IMR-90 (cell line): ENCODE measurements around the gene SERPINA3. TPM values are rescaled to one million over a fixed set of nuclear protein-coding genes. Genes with fewer than 3 reads are reported as not detected.

ENCODE experiments used
- ATAC-seq: fragments of 200-7000 bp; cut with Tn5 transposase; 2 replicates; pipeline ENCODE4 v1.9.1; 2020; ENCODE audit warnings: low read depth, mild to moderate bottlenecking, moderate library complexity
- BruUV-seq: library from RNA; stranded (reverse); fragments of 400-500 nt; replicated peaks from 2 replicates; lab custom pipeline; 2021; lab: Mats Ljungman, UMichigan
- CTCF ChIA-PET: fragments of 300-600 bp; formaldehyde crosslinking; extraction: SDS; loops from one replicate; lab custom pipeline; 2021; ENCODE audit warnings: antibody characterized with exemption; lab: Yijun Ruan, JAX
- POLR2A ChIA-PET: fragments of 300-600 bp; sonication (Branson Sonifier 250); formaldehyde crosslinking; loops from one replicate; lab custom pipeline; 2022; ENCODE audit warnings: antibody characterized with exemption; ENCODE audit not compliant: unreplicated experiment; lab: Charles Lee
- DNase-seq: peaks from one replicate; pipeline ENCODE4 v3.0.0; 2013
- H2AFZ ChIP-seq: replicated peaks from 2 replicates; pipeline ENCODE3; 2013; ENCODE audit warnings: low read length, mild to moderate bottlenecking; ENCODE audit not compliant: poor library complexity
- H2AK5ac ChIP-seq: 2 replicates; pipeline ENCODE4 v1.6.1; 2013; ENCODE audit warnings: low read depth, low read length, inconsistent platforms
- H2AK9ac ChIP-seq: replicated peaks from 2 replicates; pipeline ENCODE3; 2013; ENCODE audit warnings: mild to moderate bottlenecking, low read depth, low read length, moderate library complexity; ENCODE audit not compliant: poor library complexity
- H2BK120ac ChIP-seq: 2 replicates; pipeline ENCODE4 v1.6.1; 2013; ENCODE audit warnings: low read depth, low read length, inconsistent platforms
- H2BK15ac ChIP-seq: 3 replicates; pipeline ENCODE4 v1.6.1; 2013; ENCODE audit warnings: low read depth, low read length, inconsistent platforms
- H2BK20ac ChIP-seq: 2 replicates; pipeline ENCODE4 v1.6.1; 2013; ENCODE audit warnings: low read depth, mild to moderate bottlenecking, inconsistent platforms, low read length, moderate library complexity
- H2BK5ac ChIP-seq: 2 replicates; pipeline ENCODE4 v1.6.1; 2013; ENCODE audit warnings: mild to moderate bottlenecking, low read depth, low read length, inconsistent platforms; ENCODE audit not compliant: poor library complexity, severe bottlenecking
- H3K14ac ChIP-seq: replicated peaks from 2 replicates; pipeline ENCODE4 v1.6.1; 2013; ENCODE audit warnings: low read depth, low read length, inconsistent platforms
- H3K18ac ChIP-seq: 2 replicates; pipeline ENCODE4 v1.6.1; 2013; ENCODE audit warnings: low read depth, low read length, control low read depth
- H3K23ac ChIP-seq: 2 replicates; pipeline ENCODE4 v1.6.1; 2013; ENCODE audit warnings: low read depth, low read length, inconsistent platforms
- H3K27ac ChIP-seq: 2 replicates; pipeline ENCODE4 v1.5.1; 2013; ENCODE audit warnings: mild to moderate bottlenecking, control low read depth, low read length; ENCODE audit not compliant: insufficient read depth
- H3K27me3 ChIP-seq: 2 replicates; pipeline ENCODE4 v1.6.1; 2013; ENCODE audit warnings: low read length; ENCODE audit not compliant: control insufficient read depth, insufficient read depth
- H3K36me3 ChIP-seq: 2 replicates; pipeline ENCODE4 v1.6.1; 2013; ENCODE audit warnings: low read length, mixed read lengths; ENCODE audit not compliant: control insufficient read depth, insufficient read depth
- H3K4ac ChIP-seq: 2 replicates; pipeline ENCODE4 v1.6.1; 2013; ENCODE audit warnings: low read depth, low read length, inconsistent platforms
- H3K4me1 ChIP-seq: 2 replicates; pipeline ENCODE4 v1.6.1; 2013; ENCODE audit warnings: low read length, mixed read lengths; ENCODE audit not compliant: control insufficient read depth, insufficient read depth
- H3K4me2 ChIP-seq: 2 replicates; pipeline ENCODE4 v1.6.1; 2013; ENCODE audit warnings: low read depth, mild to moderate bottlenecking, control low read depth, low read length, moderate library complexity
- H3K4me3 ChIP-seq: 2 replicates; pipeline ENCODE4 v1.5.1; 2013; ENCODE audit warnings: low read depth, mild to moderate bottlenecking, control low read depth, low read length, moderate library complexity; ENCODE audit not compliant: insufficient read depth
- H3K56ac ChIP-seq: 2 replicates; pipeline ENCODE4 v1.6.1; 2013; ENCODE audit warnings: low read length, inconsistent platforms; ENCODE audit not compliant: insufficient read depth; ENCODE audit errors: extremely low read depth
- H3K79me1 ChIP-seq, 2 experiments: 2 replicates each; pipeline ENCODE4 v1.6.1; 2013; ENCODE audit warnings: low read length in 2 of 2, inconsistent platforms in 1 of 2, low read depth in 1 of 2
- H3K9ac ChIP-seq: 2 replicates; pipeline ENCODE4 v1.6.1; 2013; ENCODE audit warnings: low read depth, low read length, control low read depth
- H3K9me1 ChIP-seq: 2 replicates; pipeline ENCODE4 v1.6.1; 2013; ENCODE audit warnings: low read length, inconsistent platforms; ENCODE audit not compliant: insufficient read depth
- H3K9me3 ChIP-seq: 2 replicates; pipeline ENCODE4 v1.6.1; 2013; ENCODE audit warnings: low read length; ENCODE audit not compliant: control insufficient read depth, insufficient read depth
- H4K20me1 ChIP-seq: 2 replicates; pipeline ENCODE4 v1.6.1; 2013; ENCODE audit warnings: low read length, inconsistent platforms; ENCODE audit not compliant: insufficient read depth
- H4K5ac ChIP-seq: 2 replicates; pipeline ENCODE4 v1.6.1; 2013; ENCODE audit warnings: mild to moderate bottlenecking, low read depth, low read length, control low read depth
- H4K8ac ChIP-seq, 2 experiments: 2 replicates each; pipeline ENCODE4 v1.6.1; 2013; ENCODE audit warnings: low read depth in 2 of 2, low read length in 2 of 2, control low read depth in 1 of 2, inconsistent platforms in 1 of 2
- H4K91ac ChIP-seq: 2 replicates; pipeline ENCODE4 v1.6.1; 2013; ENCODE audit warnings: low read depth, low read length, inconsistent platforms; ENCODE audit not compliant: insufficient read depth
- WGBS, 2 experiments: methylation state at CpG; one replicate each; pipeline versions ENCODE4 v1.1.5 to v1.1.7; 2013; ENCODE audit warnings: missing lambda C conversion rate in 2 of 2; ENCODE audit not compliant: insufficient read length in 1 of 2; ENCODE audit errors: extremely low coverage in 2 of 2; 5-methylcytosine and 5-hydroxymethylcytosine counted together
- dilution Hi-C: fragments of 300-500 bp; cut with HindIII; formaldehyde crosslinking; loops from one replicate; pipeline ENCODE4 v1.14.3; 2018; ENCODE audit warnings: low sequenced_read_pairs; ENCODE audit not compliant: unreplicated experiment
- in situ Hi-C: fragments of 300-500 bp; cut with MboI; formaldehyde crosslinking; loops from 3 replicates; pipeline ENCODE4 v1.14.3; 2019; ENCODE audit warnings: low sequenced_read_pairs, inconsistent platforms, mixed read lengths
- intact Hi-C: fragments of 100-400 bp; cut with micrococcal nuclease; formaldehyde crosslinking; loops from 2 replicates; pipeline ENCODE4 v1.10.0; 2022
- polyA plus RNA-seq, 3 experiments: library from polyadenylated mRNA; depleted of rRNA; stranded (reverse); fragments of >200 nt; gene quantifications; 2 replicates each; pipeline ENCODE4 v1.2.3, GENCODE V29; 2012; ENCODE audit warnings: low replicate concordance in 1 of 3
- total RNA-seq: library from RNA; depleted of rRNA; stranded (reverse); fragments of >200 nt; gene quantifications from 2 replicates; pipeline ENCODE4 v1.2.3, GENCODE V29; 2012
- TF ChIP-seq, protein P1 (sequence below): fragments of 150-350 bp; IDR thresholded peaks from 2 replicates; pipeline ENCODE4 v1.6.1; 2016; ENCODE audit warnings: low read depth, mild to moderate bottlenecking, low read length, moderate library complexity, borderline replicate concordance
- TF ChIP-seq, protein P2 (sequence below): fragments of 150-350 bp; IDR thresholded peaks from 2 replicates; pipeline ENCODE4 v1.6.1; 2017; ENCODE audit warnings: mild to moderate bottlenecking, antibody characterized with exemption, low read length, low read depth

Gene SERPINA3
- total and polyA plus RNA-seq, 2 of the 4 experiments (the other 2 are of a cell fraction), result 0.36 to 0.48 TPM

DNA sequence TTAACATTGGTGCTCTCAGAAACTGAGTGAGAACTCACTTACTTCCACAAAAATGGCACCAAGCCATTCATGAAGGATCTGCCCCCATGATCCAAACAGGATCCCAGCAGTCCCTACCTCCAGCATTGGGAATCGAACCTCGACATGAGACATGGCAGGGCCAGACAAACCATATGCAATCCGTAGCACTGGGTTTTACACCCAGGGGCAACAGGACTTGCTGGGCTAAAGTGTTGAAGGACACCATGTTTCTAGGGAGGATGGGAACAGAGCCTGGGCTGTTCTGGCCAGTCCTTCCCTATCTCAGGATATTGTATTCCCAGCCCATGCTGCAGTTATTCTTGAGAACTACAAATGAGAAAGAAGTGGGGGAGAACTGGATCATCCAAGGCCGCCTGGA is 36.6 kb downstream of the SERPINA3 start:
- no TSS peak for BruUV-seq
- Histone ChIP-seq H3K18ac (no peak overlapping the region), H3K9me1 (no peaks in the 10 kb centered on the region), H2BK20ac (no peak overlapping the region), H3K9ac (no peak overlapping the region), H4K91ac (no peak overlapping the region), H4K8ac (no peak overlapping the region), H3K27me3 (no peaks in the 10 kb centered on the region), H2BK120ac (no peak overlapping the region), H3K4me3 (no peak overlapping the region), H2AFZ (no peak overlapping the region), H3K27ac (no peak overlapping the region), H3K56ac (no peak overlapping the region), H4K20me1 (no peaks in the 10 kb centered on the region), H3K36me3 (no peaks in the 10 kb centered on the region), H4K5ac (no peak overlapping the region), H3K4me2 (no peak overlapping the region), H3K23ac (no peak overlapping the region), H3K4ac (no peak overlapping the region), H2BK5ac (no peak overlapping the region), H2BK15ac (no peak overlapping the region), H3K79me1 (no peaks in the 10 kb centered on the region), H3K9me3 (peaks cover 11% of the 10 kb centered on the region), H3K14ac (no peak overlapping the region), H2AK5ac (no peak overlapping the region), H2AK9ac (no peak overlapping the region), H3K4me1 (no peaks in the 10 kb centered on the region)
- ChIA-PET CTCF (no interaction called here), POLR2A (no interaction called here)
- WGBS, 2 experiments, result no CpG with 5 or more reads among the region's 4 CpGs
- dilution Hi-C loops, result no loop called here
- DNase-seq (no peak), ATAC-seq (no peak)
- intact Hi-C loops, result no loop called here
- TF ChIP-seq, protein P1, sequence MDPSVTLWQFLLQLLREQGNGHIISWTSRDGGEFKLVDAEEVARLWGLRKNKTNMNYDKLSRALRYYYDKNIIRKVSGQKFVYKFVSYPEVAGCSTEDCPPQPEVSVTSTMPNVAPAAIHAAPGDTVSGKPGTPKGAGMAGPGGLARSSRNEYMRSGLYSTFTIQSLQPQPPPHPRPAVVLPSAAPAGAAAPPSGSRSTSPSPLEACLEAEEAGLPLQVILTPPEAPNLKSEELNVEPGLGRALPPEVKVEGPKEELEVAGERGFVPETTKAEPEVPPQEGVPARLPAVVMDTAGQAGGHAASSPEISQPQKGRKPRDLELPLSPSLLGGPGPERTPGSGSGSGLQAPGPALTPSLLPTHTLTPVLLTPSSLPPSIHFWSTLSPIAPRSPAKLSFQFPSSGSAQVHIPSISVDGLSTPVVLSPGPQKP, result no peak
- TF ChIP-seq, protein P2, sequence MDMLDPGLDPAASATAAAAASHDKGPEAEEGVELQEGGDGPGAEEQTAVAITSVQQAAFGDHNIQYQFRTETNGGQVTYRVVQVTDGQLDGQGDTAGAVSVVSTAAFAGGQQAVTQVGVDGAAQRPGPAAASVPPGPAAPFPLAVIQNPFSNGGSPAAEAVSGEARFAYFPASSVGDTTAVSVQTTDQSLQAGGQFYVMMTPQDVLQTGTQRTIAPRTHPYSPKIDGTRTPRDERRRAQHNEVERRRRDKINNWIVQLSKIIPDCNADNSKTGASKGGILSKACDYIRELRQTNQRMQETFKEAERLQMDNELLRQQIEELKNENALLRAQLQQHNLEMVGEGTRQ, result no peak
- in situ Hi-C loops, result no loop called here
